HAP-1 (cell line): ENCODE data around the gene OR13C5.
A peak's percentile ranks its signal among the peaks of the same experiment; 100 is the strongest.

Experiments used
- DNase-seq, 2 experiments: peaks; one replicate each; pipeline ENCODE4 v3.0.0-alpha.2; 2016 to 2020; ENCODE audit warnings: low spot score in 2 of 2
- H3K27me3 ChIP-seq: fragments of 250-450 bp; sonication (Bioruptor Pico); 2 replicates; pipeline ENCODE4 v1.5.1; 2020; ENCODE audit warnings: low read depth, mild to moderate bottlenecking, moderate library complexity
- H3K36me3 ChIP-seq: fragments of 250-450 bp; sonication (Bioruptor Pico); replicated peaks from 2 replicates; pipeline ENCODE4 v1.5.1; 2020; ENCODE audit warnings: mild to moderate bottlenecking
- H3K4me1 ChIP-seq: fragments of 250-450 bp; sonication (Bioruptor Pico); 2 replicates; pipeline ENCODE4 v1.5.1; 2020; ENCODE audit warnings: mild to moderate bottlenecking
- H3K4me3 ChIP-seq: fragments of 250-450 bp; sonication (Bioruptor Pico); 2 replicates; pipeline ENCODE4 v1.5.1; 2020; ENCODE audit warnings: mild to moderate bottlenecking, moderate library complexity
- H3K9me3 ChIP-seq: fragments of 250-450 bp; sonication (Bioruptor Pico); 2 replicates; pipeline ENCODE4 v1.5.1; 2020; ENCODE audit warnings: mild to moderate bottlenecking, moderate library complexity
- in situ Hi-C: fragments of 300-500 bp; cut with MboI; formaldehyde crosslinking; loops from 3 replicates; pipeline ENCODE4 v1.14.3; 2020; ENCODE audit warnings: low sequenced_read_pairs, inconsistent platforms, mixed read lengths

Gene OR13C5

DNA sequence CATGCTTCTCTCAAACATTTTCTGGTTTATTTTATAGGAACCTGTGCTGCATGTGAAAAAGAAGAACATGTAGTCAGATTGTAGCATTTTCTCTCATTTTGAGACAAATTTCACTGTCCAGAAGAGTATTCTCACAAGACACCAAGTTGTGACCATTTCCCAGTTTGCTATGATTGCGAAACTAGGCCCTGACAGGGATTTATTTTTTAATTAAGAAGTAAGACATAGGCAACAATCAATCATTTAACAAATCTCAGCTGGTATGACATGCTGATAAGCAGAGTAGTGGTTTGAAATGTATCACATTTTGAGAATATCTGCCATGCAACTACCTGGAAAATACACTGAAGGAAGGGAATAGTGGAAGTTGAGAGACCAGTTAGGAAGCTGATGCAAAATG is 18.7 kb downstream of the OR13C5 start:
- DNase-seq, result no peak
- H3K4me1 ChIP-seq, result no peaks in the 10 kb centered on the region
- H3K4me3 ChIP-seq, result no peak overlapping the region
- no peaks in the 10 kb centered on the region for H3K36me3 ChIP-seq
- no peaks in the 10 kb centered on the region for H3K9me3 ChIP-seq
- in situ Hi-C loops, result no loop called here
- no peaks in the 10 kb centered on the region for H3K27me3 ChIP-seq

DNA sequence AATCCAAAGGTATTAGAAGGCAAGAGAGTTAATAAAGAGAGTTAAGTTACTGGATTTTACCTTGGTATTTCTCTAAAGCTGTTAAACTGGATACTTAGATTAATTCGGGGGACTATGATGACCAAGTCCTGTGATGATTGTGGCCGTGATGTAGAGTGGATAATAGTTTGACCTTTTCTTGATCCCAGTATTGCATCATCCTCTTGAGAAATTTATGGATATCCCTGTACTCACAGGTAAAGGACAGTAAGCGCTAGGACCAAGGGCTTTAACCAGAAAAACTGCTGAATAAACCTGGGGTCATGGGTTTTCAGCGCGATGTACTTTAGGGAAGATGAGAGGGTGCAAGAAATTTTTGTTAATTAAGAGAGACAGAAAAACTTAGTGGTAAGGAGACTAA is 21.9 kb downstream of the OR13C5 start:
- Histone ChIP-seq H3K4me3 (no peak overlapping the region), H3K36me3 (no peaks in the 10 kb centered on the region), H3K9me3 (no peaks in the 10 kb centered on the region), H3K27me3 (no peaks in the 10 kb centered on the region), H3K4me1 (no peaks in the 10 kb centered on the region)
- no peak for DNase-seq
- in situ Hi-C loops, result no loop called here

DNA sequence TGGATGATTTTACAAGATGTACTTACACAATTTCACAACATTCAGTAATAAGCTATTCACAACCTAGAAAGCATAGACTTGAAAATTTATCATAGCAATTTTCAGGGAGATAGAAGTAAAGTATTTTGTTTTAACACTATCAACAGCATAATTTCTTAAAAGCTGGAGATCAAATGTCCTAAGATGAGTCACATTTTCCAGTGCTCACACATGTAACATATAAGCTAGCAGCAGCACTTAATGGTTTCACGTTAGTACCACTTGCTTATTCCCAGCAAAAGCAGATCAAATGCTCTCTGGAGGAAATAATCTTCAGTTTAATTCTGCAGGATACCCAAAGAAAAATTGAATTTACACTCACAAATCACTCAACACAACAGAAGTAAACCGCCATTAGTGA is 23.8 kb downstream of the OR13C5 start:
- no peak overlapping the region for H3K4me3 ChIP-seq
- DNase-seq, result no peak
- no peaks in the 10 kb centered on the region for H3K36me3 ChIP-seq
- H3K27me3 ChIP-seq, result no peaks in the 10 kb centered on the region
- H3K9me3 ChIP-seq, result no peaks in the 10 kb centered on the region
- in situ Hi-C loops, result no loop called here
- H3K4me1 ChIP-seq, result no peaks in the 10 kb centered on the region

- no peak for DNase-seq
- H3K27me3 ChIP-seq, result no peaks in the 10 kb centered on the region
- H3K4me3 ChIP-seq, result no peak overlapping the region
- H3K9me3 ChIP-seq, result no peaks in the 10 kb centered on the region
- in situ Hi-C loops, result loop anchor here (25.0 kb wide), 1 partner anchor 90 kb away; no protein-coding TSS in a partner anchor
- no peaks in the 10 kb centered on the region for H3K4me1 ChIP-seq
- H3K36me3 ChIP-seq, result no peaks in the 10 kb centered on the region
Measured at GRCh38 chr9:104572612-104573011, 26.6 kb downstream of the OR13C5 start.

DNA sequence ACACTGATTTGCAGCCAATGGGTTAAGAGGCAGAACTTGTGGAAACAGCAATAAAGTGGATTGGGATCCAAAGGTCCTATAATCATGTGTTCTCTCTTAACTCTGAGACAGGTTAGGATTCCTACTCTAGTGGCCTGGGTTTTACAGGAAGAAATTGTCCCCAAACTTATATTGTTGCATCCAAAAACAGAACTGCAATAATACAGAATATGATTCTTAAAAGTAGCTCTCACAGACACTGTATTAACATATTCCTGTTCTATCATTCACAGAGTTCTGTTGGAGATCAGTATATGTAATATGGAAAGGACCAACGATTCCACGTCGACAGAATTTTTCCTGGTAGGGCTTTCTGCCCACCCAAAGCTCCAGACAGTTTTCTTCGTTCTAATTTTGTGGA is 30.3 kb downstream of the OR13C5 start, which contains the start of gene OR13C8:
Gene OR13C8, plus strand, starts transcription at position 301 of the 400 bp plus-strand sequence. Its CDS starts 0 bp downstream, at position 301.
- DNase-seq, result no peak
- Histone ChIP-seq H3K4me3 (no peak within 1 kb of the TSS), H3K27me3 (no peaks in the 10 kb centered on the region), H3K9me3 (no peaks in the 10 kb centered on the region), H3K36me3 (no peaks in the 10 kb centered on the region), H3K4me1 (no peaks in the 10 kb centered on the region)
- in situ Hi-C loops, result loop anchor here (25.0 kb wide), 1 partner anchor 93 kb away; no protein-coding TSS in a partner anchor

GRCh38 chr9:104564358-104564757 is 34.9 kb downstream of the OR13C5 start:
- no peak for DNase-seq
- in situ Hi-C loops, result loop anchor here (25.0 kb wide), 1 partner anchor 98 kb away; no protein-coding TSS in a partner anchor

GRCh38 chr9:104556830-104557634 is 42.2 kb downstream of the OR13C5 start:
- in situ Hi-C loops, result loop anchor here (25.0 kb wide), 1 partner anchor 105 kb away; no protein-coding TSS in a partner anchor
- no peaks in the 10 kb centered on the region for H3K27me3 ChIP-seq
- peaks cover 4% of the 10 kb centered on the region for H3K4me1 ChIP-seq
- DNase-seq, result peak in 1 of 2 experiments; percentile 23
- H3K36me3 ChIP-seq, result no peaks in the 10 kb centered on the region
- no peak overlapping the region for H3K4me3 ChIP-seq
- H3K9me3 ChIP-seq, result no peaks in the 10 kb centered on the region; the same call in 1 of the 2 replicates

More at GRCh38 chr9:104564358-104564757, 34.9 kb downstream of the OR13C5 start:
- Histone ChIP-seq H3K36me3 (no peaks in the 10 kb centered on the region), H3K9me3 (no peaks in the 10 kb centered on the region), H3K4me3 (no peak overlapping the region), H3K27me3 (no peaks in the 10 kb centered on the region), H3K4me1 (no peaks in the 10 kb centered on the region)

DNA sequence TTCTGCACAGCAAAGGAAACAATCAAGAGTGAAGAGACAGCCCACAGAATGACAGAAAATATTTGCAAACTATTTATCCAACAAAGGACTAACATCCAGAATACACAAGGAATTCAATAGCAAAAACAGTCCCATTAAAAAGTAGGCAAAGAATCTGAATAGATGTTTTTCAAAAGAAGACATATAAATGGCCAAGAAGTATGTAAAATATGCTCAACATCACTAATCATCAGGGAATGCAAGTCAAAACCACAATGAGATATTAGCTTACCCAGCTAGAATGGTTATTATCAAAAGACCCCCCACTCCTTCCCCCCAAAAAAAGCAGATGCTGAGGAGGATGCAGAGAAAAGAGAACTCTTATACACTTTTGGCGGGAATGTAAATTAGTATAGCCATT is 43.7 kb downstream of the OR13C5 start:
- Histone ChIP-seq H3K4me1 (peaks cover 4% of the 10 kb centered on the region), H3K4me3 (no peak overlapping the region), H3K9me3 (no peaks in the 10 kb centered on the region; the same call in 1 of the 2 replicates), H3K36me3 (no peaks in the 10 kb centered on the region), H3K27me3 (no peaks in the 10 kb centered on the region)
- in situ Hi-C loops, result loop anchor here (25.0 kb wide), 1 partner anchor 107 kb away; no protein-coding TSS in a partner anchor
- peak in 1 of 2 experiments; percentile 14 for DNase-seq

DNA sequence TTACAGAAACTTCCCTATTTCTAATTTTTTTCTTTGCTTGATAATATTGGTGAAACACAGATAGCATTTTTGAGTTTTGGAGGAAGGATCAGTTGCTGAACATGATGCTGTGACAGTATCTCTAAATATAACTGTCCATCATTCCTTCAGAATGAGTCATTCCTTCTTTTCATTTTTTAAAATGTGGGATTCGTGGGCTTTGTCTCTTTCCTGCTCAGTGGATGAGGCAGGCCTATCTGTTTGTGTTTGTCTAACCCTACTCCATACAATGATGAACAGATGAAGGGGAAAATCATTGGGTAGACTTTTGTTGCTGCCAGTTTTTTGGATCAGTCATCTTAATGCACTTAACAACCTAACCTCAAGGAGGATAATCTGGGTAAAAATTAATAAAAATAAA is 46.0 kb downstream of the OR13C5 start:
- no peaks in the 10 kb centered on the region for H3K36me3 ChIP-seq
- in situ Hi-C loops, result loop anchor here (25.0 kb wide), 1 partner anchor 109 kb away; no protein-coding TSS in a partner anchor
- H3K4me3 ChIP-seq, result no peak overlapping the region
- no peaks in the 10 kb centered on the region for H3K27me3 ChIP-seq
- no peak for DNase-seq
- no peaks in the 10 kb centered on the region; the same call in 1 of the 2 replicates for H3K9me3 ChIP-seq
- H3K4me1 ChIP-seq, result peaks cover 4% of the 10 kb centered on the region
